Hepatocyte (in vitro differentiated cells): Measurements from ENCODE around the gene SLC22A6.

Experiments
- EZH2 ChIP-seq: fragments of 200-600 bp; sonication (generic); IDR thresholded peaks from 2 replicates; pipeline ENCODE4 v1.6.1; 2016; ENCODE audit warnings: antibody characterized with exemption, mild to moderate bottlenecking, borderline replicate concordance
- EZH2phosphoT487 ChIP-seq: fragments of 200-600 bp; sonication (generic); IDR thresholded peaks from one replicate; pipeline ENCODE4 v1.6.1; 2018; ENCODE audit warnings: antibody characterized with exemption, mild to moderate bottlenecking, low read depth, moderate library complexity; ENCODE audit not compliant: unreplicated experiment, severe bottlenecking
- TF ChIP-seq, protein P1 (sequence below): fragments of 200-600 bp; sonication (generic); IDR thresholded peaks from 2 replicates; pipeline ENCODE4 v1.5.1; 2016; ENCODE audit warnings: antibody characterized with exemption, mild to moderate bottlenecking; ENCODE audit not compliant: poor library complexity

DNA sequence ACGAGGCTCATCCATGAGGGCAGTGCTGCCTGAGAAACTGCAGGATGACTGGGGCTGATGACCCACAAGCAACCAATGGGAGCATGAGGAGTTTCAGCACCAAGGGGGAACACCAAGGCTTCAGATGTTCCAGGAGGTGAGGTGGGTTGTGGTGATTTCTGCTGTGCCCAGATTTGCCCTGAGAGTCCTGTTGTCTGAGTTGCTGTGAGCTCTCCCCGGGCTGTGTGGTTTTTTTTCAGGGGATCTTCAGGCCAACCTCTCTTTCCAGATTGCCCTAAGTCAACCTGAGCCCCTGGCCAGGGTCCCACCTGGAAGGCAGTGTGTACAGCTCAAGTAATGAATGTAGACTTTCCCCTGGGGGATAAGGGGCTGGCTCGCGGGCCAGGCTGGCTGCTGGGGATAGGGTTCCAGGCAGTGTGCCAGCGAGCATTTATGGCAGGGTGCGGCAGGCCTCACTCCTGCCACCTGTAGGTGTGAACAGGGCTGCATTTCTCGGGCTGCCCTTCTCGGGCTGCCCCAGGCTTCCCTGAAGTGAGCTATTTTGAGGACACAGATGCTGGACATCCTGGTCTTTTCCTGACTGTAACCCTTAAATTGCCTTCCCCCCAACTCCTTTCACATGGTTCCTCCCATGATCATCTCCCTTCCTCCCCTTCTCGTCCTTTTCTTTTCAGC, 9.8 kb downstream of the SLC22A6 start:
- TF ChIP-seq EZH2 (no peak), EZH2phosphoT487 (no peak)
- TF ChIP-seq, protein P1, sequence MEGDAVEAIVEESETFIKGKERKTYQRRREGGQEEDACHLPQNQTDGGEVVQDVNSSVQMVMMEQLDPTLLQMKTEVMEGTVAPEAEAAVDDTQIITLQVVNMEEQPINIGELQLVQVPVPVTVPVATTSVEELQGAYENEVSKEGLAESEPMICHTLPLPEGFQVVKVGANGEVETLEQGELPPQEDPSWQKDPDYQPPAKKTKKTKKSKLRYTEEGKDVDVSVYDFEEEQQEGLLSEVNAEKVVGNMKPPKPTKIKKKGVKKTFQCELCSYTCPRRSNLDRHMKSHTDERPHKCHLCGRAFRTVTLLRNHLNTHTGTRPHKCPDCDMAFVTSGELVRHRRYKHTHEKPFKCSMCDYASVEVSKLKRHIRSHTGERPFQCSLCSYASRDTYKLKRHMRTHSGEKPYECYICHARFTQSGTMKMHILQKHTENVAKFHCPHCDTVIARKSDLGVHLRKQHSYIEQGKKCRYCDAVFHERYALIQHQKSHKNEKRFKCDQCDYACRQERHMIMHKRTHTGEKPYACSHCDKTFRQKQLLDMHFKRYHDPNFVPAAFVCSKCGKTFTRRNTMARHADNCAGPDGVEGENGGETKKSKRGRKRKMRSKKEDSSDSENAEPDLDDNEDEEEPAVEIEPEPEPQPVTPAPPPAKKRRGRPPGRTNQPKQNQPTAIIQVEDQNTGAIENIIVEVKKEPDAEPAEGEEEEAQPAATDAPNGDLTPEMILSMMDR = peak; percentile 51
